Measurements from ENCODE around the gene ATP6V0C. TPM values are rescaled to one million over a fixed set of nuclear protein-coding genes. Genes with fewer than 3 reads are reported as not detected.

ATP6V0C gene
- total and polyA plus RNA-seq, 2 of the 8 experiments (the other 6 are each of a cell fraction or from before 2014, with no cell fraction given): 125 to 176 TPM

- no peak overlapping the region for H4K91ac ChIP-seq (replicated peaks; ENCODE audit: insufficient read length, low read length)
- no peak overlapping the region for H3K56ac ChIP-seq (replicated peaks; ENCODE audit: insufficient read length, low read depth, low read length)
- no peak overlapping the region for H3K9ac ChIP-seq (replicated peaks in 1 of 4; ENCODE audit: extremely low read depth in 1 of 4, low read depth in 3 of 4, low read length in 3 of 4)
- TF ChIP-seq SP2 (IDR thresholded peaks at IDR 0.05; ENCODE audit: low read length) (no peak), EGR1 (IDR thresholded peaks at IDR 0.05; ENCODE audit: borderline replicate concordance, low read depth, low read length) (no peak), BCL11A (IDR thresholded peaks at IDR 0.05; ENCODE audit: low read depth in 2 of 2, low read length in 2 of 2) (no peak), SAP30 (IDR thresholded peaks at IDR 0.05; ENCODE audit: insufficient read depth, insufficient replicate concordance, low read length) (no peak), TAF7 (optimal IDR thresholded peaks at IDR 0.05; ENCODE audit: borderline replicate concordance, low read depth, low read length) (no peak), RXRA (IDR thresholded peaks at IDR 0.05; ENCODE audit: insufficient read depth, low read depth, low read length) (no peak)
- ChIA-PET POLR2A (ENCODE audit: partially characterized antibody) (interaction anchor here (1.6 to 2.1 kb wide), 2 partner anchors 16 to 275 kb away, joined by 3 to 5 read pairs; partner anchors contain the start of gene ATP6V0C), CTCF (ENCODE audit: partially characterized antibody) (interaction anchor here (0.8 to 1.4 kb wide), 6 partner anchors 10 to 252 kb away, joined by 3 to 4 read pairs (median 4); partner anchors contain the start of gene TEDC2)
- no peak overlapping the region for H2BK120ac ChIP-seq (replicated peaks; ENCODE audit: low read depth, low read length)
- no peak overlapping the region for H4K5ac ChIP-seq (ENCODE audit: insufficient read length, low read depth, low read length)
- peaks cover 2 to 6% of the 10 kb centered on the region in 2 experiments for H4K20me1 ChIP-seq (replicated peaks in 1 of 2; ENCODE audit: control insufficient read depth in 1 of 2, insufficient read depth in 2 of 2, low read length in 2 of 2)
- no peaks in the 10 kb centered on the region for H3K79me2 ChIP-seq (ENCODE audit: control insufficient read depth in 1 of 2, insufficient read depth in 2 of 2, low read length in 2 of 2)
- H2AK5ac ChIP-seq (ENCODE audit: low read depth, low read length): no peak overlapping the region
- H2BK12ac ChIP-seq (ENCODE audit: low read depth, low read length): no peak overlapping the region
- no peak overlapping the region for H2BK20ac ChIP-seq (ENCODE audit: low read length)
- H3K4me2 ChIP-seq (ENCODE audit: insufficient read depth in 1 of 2, low read depth in 2 of 2, low read length in 2 of 2): no peak overlapping the region
- no peak overlapping the region for H2BK15ac ChIP-seq (ENCODE audit: low read length)
- H3K79me1 ChIP-seq (ENCODE audit: low read depth, low read length): no peaks in the 10 kb centered on the region; the same call in 1 of the 2 replicates
- H3K23ac ChIP-seq (ENCODE audit: insufficient read length): no peak overlapping the region
- H3K36me3 ChIP-seq (ENCODE audit: control insufficient read depth in 2 of 4, insufficient read depth in 4 of 4, low read length in 3 of 4): peaks cover 0 to 15% (median 4%) of the 10 kb centered on the region in 4 experiments; a peak in 4 of 8 replicates
- H3K14ac ChIP-seq (ENCODE audit: insufficient read length): no peak overlapping the region
- 92% methylated on average over 21 of the region's 21 CpGs; no CpG with 5 or more reads in 1 of the 2 experiments for WGBS, 2 experiments (ENCODE audit: extremely low coverage in 1 of 2, insufficient coverage in 1 of 2, insufficient read length in 1 of 2, insufficient replicate concordance in 2 of 2, low coverage in 1 of 2, low lambda C conversion rate in 2 of 2, missing lambda C conversion rate in 1 of 2)
- no peak overlapping the region for H3K27ac ChIP-seq (ENCODE audit: low read depth, low read length)
- H4K8ac ChIP-seq (ENCODE audit: extremely low read depth, insufficient read depth, low read length): no peak overlapping the region
- no peak overlapping the region for H3K4me3 ChIP-seq (ENCODE audit: extremely low read depth in 1 of 4, insufficient read depth in 2 of 4, low read depth in 3 of 4, low read length in 4 of 4)
- no peak overlapping the region for H3K4ac ChIP-seq (replicated peaks; ENCODE audit: insufficient read length, low read depth, low read length)
- H2AFZ ChIP-seq (ENCODE audit: low read length): no peak overlapping the region
- H3K27me3 ChIP-seq (replicated peaks in 1 of 4; ENCODE audit: control insufficient read depth in 3 of 4, extremely low read depth in 1 of 4, insufficient read depth in 3 of 4, low read length in 3 of 4): no peaks in the 10 kb centered on the region; a peak in 1 of 7 replicates
- peaks cover 0 to 13% (median 8%) of the 10 kb centered on the region in 4 experiments; a peak in 6 of 7 replicates for H3K4me1 ChIP-seq (replicated peaks in 1 of 4; ENCODE audit: control insufficient read depth in 3 of 4, insufficient read depth in 4 of 4, low read length in 3 of 4)
- H3K9me3 ChIP-seq (ENCODE audit: insufficient read depth in 2 of 2, low read depth in 1 of 2, low read length in 1 of 2): no peaks in the 10 kb centered on the region
- H3K23me2 ChIP-seq (ENCODE audit: low read depth, low read length): no peaks in the 10 kb centered on the region
- DNase-seq (ENCODE audit: low read depth in 1 of 2, low spot score in 2 of 2): no peak
- FAIRE-seq: no peak
- no peak overlapping the region for H3K18ac ChIP-seq (ENCODE audit: extremely low read depth, low read length)
- H2BK5ac ChIP-seq (ENCODE audit: low read depth, low read length): no peak overlapping the region
These were observed 16.6 kb upstream of the ATP6V0C start for GRCh38 chr16:2497116-2497630.

All from H1 (cell line).